ENCODE measurements around the gene CANT1.

CANT1 gene

DNA sequence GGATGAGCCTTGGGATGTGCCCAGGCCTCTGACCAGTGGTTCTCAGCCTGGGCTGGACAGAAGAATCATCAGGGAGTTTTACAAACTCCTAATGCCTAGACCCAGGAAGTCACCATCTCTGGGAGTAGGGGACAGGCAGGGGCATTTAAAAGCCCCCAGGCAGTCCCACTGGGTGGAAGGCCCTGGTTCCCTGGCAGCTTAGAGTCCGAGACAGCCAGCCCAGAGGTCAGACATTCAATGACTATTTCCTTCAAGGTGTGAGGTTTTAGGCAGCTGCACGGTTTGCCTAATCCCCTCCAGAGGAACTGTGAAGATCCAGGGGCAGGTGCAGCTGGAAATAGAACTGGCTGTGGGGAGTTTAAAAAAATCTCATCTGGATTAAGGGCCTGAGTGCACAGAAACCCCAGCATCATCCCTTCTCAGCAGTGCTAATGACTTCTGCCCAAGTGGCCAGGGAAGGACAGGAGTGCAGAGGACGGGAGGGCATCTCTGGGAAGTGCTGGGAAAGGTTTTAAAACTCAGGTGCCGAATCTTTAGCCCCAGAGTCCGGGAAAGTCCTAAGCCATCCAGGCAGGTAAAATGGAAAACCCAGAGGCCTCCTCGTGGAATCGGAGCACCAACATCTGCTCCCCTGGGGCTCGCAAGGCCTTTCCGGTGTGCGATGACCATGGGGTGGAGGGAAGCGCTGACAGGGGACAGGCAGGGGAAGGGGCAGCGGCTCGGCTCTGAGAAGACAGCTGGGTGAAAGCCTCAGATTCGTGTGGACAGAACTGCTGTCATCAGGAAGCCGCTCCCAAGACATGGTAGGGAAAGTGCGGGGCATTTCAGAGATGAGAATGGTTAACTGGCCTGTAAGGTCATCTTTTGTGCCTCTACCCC lies 28.3 kb downstream of the CANT1 start:
- TF ChIP-seq, protein P1, sequence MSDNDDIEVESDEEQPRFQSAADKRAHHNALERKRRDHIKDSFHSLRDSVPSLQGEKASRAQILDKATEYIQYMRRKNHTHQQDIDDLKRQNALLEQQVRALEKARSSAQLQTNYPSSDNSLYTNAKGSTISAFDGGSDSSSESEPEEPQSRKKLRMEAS (IDR thresholded peaks at IDR 0.05; ENCODE audit: low read depth, low read length) = no peak
- TF ChIP-seq MYC (IDR thresholded peaks at IDR 0.05; ENCODE audit: low read depth, low read length) (no peak), POLR2A (IDR thresholded peaks at IDR 0.05; ENCODE audit: extremely low read depth, insufficient read length) (no peak)
- TF ChIP-seq, protein P2, sequence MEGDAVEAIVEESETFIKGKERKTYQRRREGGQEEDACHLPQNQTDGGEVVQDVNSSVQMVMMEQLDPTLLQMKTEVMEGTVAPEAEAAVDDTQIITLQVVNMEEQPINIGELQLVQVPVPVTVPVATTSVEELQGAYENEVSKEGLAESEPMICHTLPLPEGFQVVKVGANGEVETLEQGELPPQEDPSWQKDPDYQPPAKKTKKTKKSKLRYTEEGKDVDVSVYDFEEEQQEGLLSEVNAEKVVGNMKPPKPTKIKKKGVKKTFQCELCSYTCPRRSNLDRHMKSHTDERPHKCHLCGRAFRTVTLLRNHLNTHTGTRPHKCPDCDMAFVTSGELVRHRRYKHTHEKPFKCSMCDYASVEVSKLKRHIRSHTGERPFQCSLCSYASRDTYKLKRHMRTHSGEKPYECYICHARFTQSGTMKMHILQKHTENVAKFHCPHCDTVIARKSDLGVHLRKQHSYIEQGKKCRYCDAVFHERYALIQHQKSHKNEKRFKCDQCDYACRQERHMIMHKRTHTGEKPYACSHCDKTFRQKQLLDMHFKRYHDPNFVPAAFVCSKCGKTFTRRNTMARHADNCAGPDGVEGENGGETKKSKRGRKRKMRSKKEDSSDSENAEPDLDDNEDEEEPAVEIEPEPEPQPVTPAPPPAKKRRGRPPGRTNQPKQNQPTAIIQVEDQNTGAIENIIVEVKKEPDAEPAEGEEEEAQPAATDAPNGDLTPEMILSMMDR (IDR thresholded peaks at IDR 0.05; ENCODE audit: low read depth, low read length) = no peak
- H3K4me3 ChIP-seq (ENCODE audit: low read depth, low read length) = no peak overlapping the region
- DNase-seq (ENCODE audit: low read depth) = no peak

DNA sequence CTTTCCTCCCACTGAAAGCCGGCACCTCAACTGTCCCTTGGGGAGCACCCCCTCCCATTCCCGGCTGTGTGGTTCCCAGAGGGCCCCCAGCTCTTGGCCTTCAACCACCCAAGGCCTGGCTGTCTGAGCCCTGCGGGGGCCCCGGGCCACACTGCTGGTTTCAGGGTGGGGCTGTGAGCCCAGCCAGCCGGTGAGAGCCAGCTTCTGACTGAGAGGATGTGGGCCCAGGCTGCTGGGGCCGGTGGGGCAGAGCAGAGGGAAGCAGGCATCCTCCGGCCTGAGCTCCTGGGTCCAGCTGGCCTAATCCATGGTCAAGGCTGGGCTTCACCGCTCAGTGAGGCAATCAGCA lies 29.0 kb downstream of the CANT1 start:
- no peak overlapping the region for H3K4me3 ChIP-seq (ENCODE audit: low read depth, low read length)
- no peak for DNase-seq (ENCODE audit: low read depth)
- TF ChIP-seq, protein P1 (IDR thresholded peaks at IDR 0.05; ENCODE audit: low read depth, low read length) = no peak
- TF ChIP-seq, protein P2 (IDR thresholded peaks at IDR 0.05; ENCODE audit: low read depth, low read length) = no peak
- TF ChIP-seq POLR2A (IDR thresholded peaks at IDR 0.05; ENCODE audit: extremely low read depth, insufficient read length) (no peak), MYC (IDR thresholded peaks at IDR 0.05; ENCODE audit: low read depth, low read length) (no peak)

DNA sequence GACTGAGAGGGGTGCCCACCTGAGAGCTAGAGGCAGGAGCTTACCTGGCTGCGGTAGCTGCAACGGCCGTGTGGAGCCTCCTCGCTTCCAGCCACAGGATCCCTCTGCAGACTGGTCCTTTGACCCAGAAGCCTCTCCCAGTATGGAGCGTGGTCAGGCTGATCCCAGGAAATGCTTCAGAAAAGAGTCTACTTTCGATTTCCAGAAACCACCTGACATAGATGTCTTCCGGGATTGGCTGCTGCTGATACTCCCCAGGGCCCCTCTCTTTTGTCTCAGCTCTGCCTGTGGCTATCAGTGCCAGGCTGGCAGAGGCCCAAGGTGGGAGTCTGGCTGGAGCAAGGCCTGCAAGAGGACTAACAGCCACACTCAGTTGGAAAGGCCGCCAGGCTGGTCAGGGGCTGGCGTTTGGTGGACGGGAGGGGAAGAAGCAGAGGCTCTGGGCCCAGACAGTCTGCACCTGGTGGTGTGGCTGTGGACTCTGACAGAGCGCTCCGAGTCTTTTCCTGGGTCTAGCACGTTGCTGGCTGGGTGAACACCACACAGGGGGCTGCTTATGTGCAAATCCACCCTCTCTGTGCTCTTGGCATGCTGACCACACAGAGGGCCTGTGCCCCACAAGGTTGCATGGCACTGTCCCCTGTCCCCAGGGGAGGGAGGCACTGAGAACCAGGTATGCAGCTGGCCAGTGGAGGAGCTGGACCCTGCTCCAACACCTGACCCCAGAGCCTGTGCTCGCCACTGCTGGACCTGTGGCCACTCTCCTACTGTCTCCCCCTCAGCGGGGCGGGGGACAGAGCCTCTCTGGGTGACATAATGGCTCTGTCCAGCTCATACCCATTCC lies 29.6 kb downstream of the CANT1 start, which contains the start of gene LGALS3BP:
Gene LGALS3BP, minus strand, starts transcription at position 144 of the 844 bp plus-strand sequence. CDS start 2,732 bp downstream, outside the sequence.
- peak; percentile 32 for DNase-seq (ENCODE audit: low read depth)
- TF ChIP-seq POLR2A (IDR thresholded peaks at IDR 0.05; ENCODE audit: extremely low read depth, insufficient read length) = peak; percentile 34
- TF ChIP-seq, protein P1 (IDR thresholded peaks at IDR 0.05; ENCODE audit: low read depth, low read length) = peak; percentile 38; the same call in 1 of the 2 replicates
- no peak for TF ChIP-seq MYC (IDR thresholded peaks at IDR 0.05; ENCODE audit: low read depth, low read length)
- TF ChIP-seq, protein P2 (IDR thresholded peaks at IDR 0.05; ENCODE audit: low read depth, low read length) = no peak
- no peak within 1 kb of the TSS for H3K4me3 ChIP-seq (ENCODE audit: low read depth, low read length)

DNA sequence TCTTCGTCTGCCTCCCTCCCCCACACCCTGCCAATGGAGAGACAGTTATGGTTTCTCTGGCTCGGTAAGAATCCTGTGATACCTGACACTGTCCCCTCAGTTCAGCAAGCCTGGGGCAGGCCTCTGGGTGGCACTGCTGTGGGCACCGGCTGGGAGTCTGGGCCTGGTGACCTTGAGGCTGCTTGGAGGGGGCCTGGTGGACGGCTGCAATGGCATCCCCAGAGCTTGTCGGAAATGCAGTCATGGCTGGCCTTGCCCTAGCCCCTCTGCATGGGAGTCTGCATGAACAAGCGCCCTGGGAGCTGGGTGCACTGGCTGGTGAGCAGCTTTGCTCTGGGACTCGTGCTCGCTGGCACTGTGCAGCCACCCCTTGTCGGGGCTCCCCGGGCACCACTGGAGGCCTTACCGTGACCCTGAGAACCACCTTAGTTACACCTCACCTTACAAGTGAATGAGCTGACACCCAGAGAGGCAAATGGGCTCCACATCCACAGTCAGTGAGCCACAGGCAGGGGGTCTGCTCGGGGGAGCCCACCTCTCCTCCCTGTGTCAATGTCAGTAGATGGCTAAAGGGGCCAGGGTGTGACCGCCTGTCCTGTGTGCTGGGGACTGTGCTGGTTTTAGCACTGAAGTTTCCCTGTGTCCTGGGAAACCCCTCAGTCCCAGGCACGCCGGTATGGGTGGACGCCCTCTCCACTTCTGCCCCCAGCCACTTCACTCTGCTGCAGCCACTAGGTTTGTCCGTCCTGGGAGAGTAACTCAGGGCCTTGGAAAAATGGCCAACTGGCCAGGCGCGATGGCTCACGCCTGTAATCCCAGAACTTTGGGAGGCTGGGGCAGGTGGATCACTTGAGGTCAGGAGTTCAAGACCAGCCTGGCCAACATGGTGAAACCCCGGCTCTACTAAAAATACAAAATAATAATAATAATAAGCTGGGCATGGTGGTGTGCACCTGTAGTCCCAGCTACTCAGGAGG lies 31.3 kb downstream of the CANT1 start:
- TF ChIP-seq POLR2A (IDR thresholded peaks at IDR 0.05; ENCODE audit: extremely low read depth, insufficient read length) (no peak), MYC (IDR thresholded peaks at IDR 0.05; ENCODE audit: low read depth, low read length) (no peak)
- TF ChIP-seq, protein P1 (IDR thresholded peaks at IDR 0.05; ENCODE audit: low read depth, low read length) = no peak
- TF ChIP-seq, protein P2 (IDR thresholded peaks at IDR 0.05; ENCODE audit: low read depth, low read length) = no peak
- no peak overlapping the region for H3K4me3 ChIP-seq (ENCODE audit: low read depth, low read length)
- no peak for DNase-seq (ENCODE audit: low read depth)

DNA sequence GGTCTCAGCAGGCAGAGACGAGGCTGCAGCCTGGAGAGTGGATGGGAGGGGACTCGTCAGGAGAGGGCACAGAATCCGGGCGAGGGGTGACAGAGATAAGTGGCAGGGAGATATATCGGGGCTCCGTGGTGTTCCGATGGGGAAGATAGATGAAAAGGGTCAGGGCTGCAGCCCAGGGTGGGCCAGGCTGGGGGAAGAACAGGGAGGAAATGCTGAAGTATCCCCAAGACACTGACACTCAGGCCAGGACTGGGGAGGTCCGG lies 32.0 kb downstream of the CANT1 start:
- no peak for DNase-seq (ENCODE audit: low read depth)
- no peak overlapping the region for H3K4me3 ChIP-seq (ENCODE audit: low read depth, low read length)
- TF ChIP-seq POLR2A (IDR thresholded peaks at IDR 0.05; ENCODE audit: extremely low read depth, insufficient read length) (no peak), MYC (IDR thresholded peaks at IDR 0.05; ENCODE audit: low read depth, low read length) (no peak)
- TF ChIP-seq, protein P2 (IDR thresholded peaks at IDR 0.05; ENCODE audit: low read depth, low read length) = no peak
- TF ChIP-seq, protein P1 (IDR thresholded peaks at IDR 0.05; ENCODE audit: low read depth, low read length) = no peak

All from NB4 (cell line).